Uterus (tissue), 2 donors: ENCODE results near the gene SAMD9L.

Experiments
- CTCF ChIP-seq, 4 experiments: fragments of 200-600 bp in 2 of 4; fragments of 450-650 bp in 2 of 4; sonication (generic) in 2 of 4; IDR thresholded peaks; one replicate each; pipeline ENCODE4 v1.5.1; 2016 to 2019; ENCODE audit warnings: antibody characterized with exemption in 4 of 4, mild to moderate bottlenecking in 2 of 4, moderate library complexity in 1 of 4
- POLR2A ChIP-seq, 2 donors: fragments of 450-650 bp; IDR thresholded peaks; one replicate each; pipeline ENCODE4 v1.6.1; 2016; ENCODE audit warnings: antibody characterized with exemption in 2 of 2, mild to moderate bottlenecking in 1 of 2, moderate library complexity in 1 of 2

GRCh38 chr7:93160410-93160809 lies 12.2 kb upstream of the SAMD9L start:
- no peak for TF ChIP-seq CTCF (IDR thresholded peaks at IDR 0.05)
- no peak for TF ChIP-seq POLR2A (IDR thresholded peaks at IDR 0.05)
